ENCODE data around the gene SVIL. TPM values are rescaled to one million over a fixed set of nuclear protein-coding genes. Genes with fewer than 3 reads are reported as not detected.
"Not testable (repeated sequence)": the region's sequence is repeated elsewhere in the genome, so short reads cannot be mapped to it uniquely, and the experiment has no call there.

The SVIL gene
- total RNA-seq, 3 donors from 2014 or later (not counting 1 experiment from before 2014, with no cell fraction given): 24.9 to 57.2 (median 33.5) TPM

- Mint-ChIP-seq H3K9me3 (no peaks in the 10 kb centered on the region), H3K36me3 (no peaks in the 10 kb centered on the region), H3K27me3 (ENCODE audit: low read depth in 2 of 2) (peaks cover 0 to 3% of the 10 kb centered on the region in 2 donors), H3K27ac (peak overlapping the region in 1 of 2 donors; percentile 34), H3K4me3 (no peak overlapping the region), H3K4me1 (peaks cover 22 to 30% of the 10 kb centered on the region in 2 donors)
- intact Hi-C loops (cut with micrococcal nuclease): no loop called here
- H3K36me3 ChIP-seq (ENCODE audit: control insufficient read depth, insufficient read depth, low read length): no peaks in the 10 kb centered on the region
- TF ChIP-seq, protein P1, sequence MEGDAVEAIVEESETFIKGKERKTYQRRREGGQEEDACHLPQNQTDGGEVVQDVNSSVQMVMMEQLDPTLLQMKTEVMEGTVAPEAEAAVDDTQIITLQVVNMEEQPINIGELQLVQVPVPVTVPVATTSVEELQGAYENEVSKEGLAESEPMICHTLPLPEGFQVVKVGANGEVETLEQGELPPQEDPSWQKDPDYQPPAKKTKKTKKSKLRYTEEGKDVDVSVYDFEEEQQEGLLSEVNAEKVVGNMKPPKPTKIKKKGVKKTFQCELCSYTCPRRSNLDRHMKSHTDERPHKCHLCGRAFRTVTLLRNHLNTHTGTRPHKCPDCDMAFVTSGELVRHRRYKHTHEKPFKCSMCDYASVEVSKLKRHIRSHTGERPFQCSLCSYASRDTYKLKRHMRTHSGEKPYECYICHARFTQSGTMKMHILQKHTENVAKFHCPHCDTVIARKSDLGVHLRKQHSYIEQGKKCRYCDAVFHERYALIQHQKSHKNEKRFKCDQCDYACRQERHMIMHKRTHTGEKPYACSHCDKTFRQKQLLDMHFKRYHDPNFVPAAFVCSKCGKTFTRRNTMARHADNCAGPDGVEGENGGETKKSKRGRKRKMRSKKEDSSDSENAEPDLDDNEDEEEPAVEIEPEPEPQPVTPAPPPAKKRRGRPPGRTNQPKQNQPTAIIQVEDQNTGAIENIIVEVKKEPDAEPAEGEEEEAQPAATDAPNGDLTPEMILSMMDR (IDR thresholded peaks at IDR 0.05): no peak
- no peak overlapping the region for H3K4me3 ChIP-seq (ENCODE audit: low read length)
- H3K4me1 ChIP-seq (ENCODE audit: control insufficient read depth, insufficient read depth, low read length): peaks cover 11% of the 10 kb centered on the region
- ATAC-seq (no peak), DNase-seq (no peak)
- H3K9me3 ChIP-seq (ENCODE audit: control insufficient read depth, insufficient read depth, low read length): no peaks in the 10 kb centered on the region
- H3K27ac ChIP-seq (ENCODE audit: low read length): no peak overlapping the region
- WGBS (ENCODE audit: insufficient coverage): 94% methylated on average over 12 of the region's 12 CpGs
- H3K27me3 ChIP-seq (ENCODE audit: control insufficient read depth, insufficient read depth, low read length): no peaks in the 10 kb centered on the region
Observed at GRCh38 chr10:29628912-29629526, 5.8 kb downstream of the SVIL start.

DNA sequence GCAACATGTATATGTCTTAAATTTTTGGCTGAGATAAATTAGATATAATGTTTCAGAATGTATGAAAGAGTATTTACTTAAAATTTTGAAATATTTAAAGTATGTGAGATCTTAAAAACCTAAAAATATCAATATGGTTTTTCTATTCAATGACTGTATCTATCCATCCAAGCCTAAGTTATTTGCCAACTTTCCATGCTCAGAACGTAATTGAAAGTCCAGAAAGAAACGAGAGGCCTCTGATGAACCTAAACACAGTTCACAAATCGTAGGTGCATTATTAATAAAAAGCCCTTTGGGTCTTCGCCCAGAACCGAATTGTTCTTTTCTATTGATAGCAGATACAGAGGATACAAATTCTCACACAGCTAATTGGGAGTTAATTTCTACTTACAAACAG lies 6.5 kb downstream of the SVIL start:
- no peaks in the 10 kb centered on the region for H3K27me3 ChIP-seq (ENCODE audit: control insufficient read depth, insufficient read depth, low read length)
- no peak overlapping the region for H3K27ac ChIP-seq (ENCODE audit: low read length)
- peaks cover 18 to 23% of the 10 kb centered on the region in 2 donors for H3K4me1 Mint-ChIP-seq
- H3K36me3 ChIP-seq (ENCODE audit: control insufficient read depth, insufficient read depth, low read length): no peaks in the 10 kb centered on the region
- no peaks in the 10 kb centered on the region for H3K9me3 ChIP-seq (ENCODE audit: control insufficient read depth, insufficient read depth, low read length)
- peak overlapping the region in 1 of 2 donors; percentile 34 for H3K27ac Mint-ChIP-seq
- H3K36me3 Mint-ChIP-seq: no peaks in the 10 kb centered on the region
- H3K27me3 Mint-ChIP-seq (ENCODE audit: low read depth in 2 of 2): peaks cover 0 to 3% of the 10 kb centered on the region in 2 donors
- TF ChIP-seq, protein P1 (IDR thresholded peaks at IDR 0.05): no peak
- H3K9me3 Mint-ChIP-seq: no peaks in the 10 kb centered on the region
- no peak for DNase-seq
- WGBS (ENCODE audit: insufficient coverage): 93% methylated on average over 5 of the region's 5 CpGs
- H3K4me1 ChIP-seq (ENCODE audit: control insufficient read depth, insufficient read depth, low read length): peaks cover 9% of the 10 kb centered on the region
- no peak overlapping the region for H3K4me3 Mint-ChIP-seq
- no peak for ATAC-seq
- no peak overlapping the region for H3K4me3 ChIP-seq (ENCODE audit: low read length)
- intact Hi-C loops (cut with micrococcal nuclease): no loop called here

GRCh38 chr10:29627201-29628132 lies 7.3 kb downstream of the SVIL start:
- no peak overlapping the region for H3K4me3 ChIP-seq (ENCODE audit: low read length)
- H3K27ac Mint-ChIP-seq: no peak overlapping the region
- H3K27me3 ChIP-seq (ENCODE audit: control insufficient read depth, insufficient read depth, low read length): no peaks in the 10 kb centered on the region
- intact Hi-C loops (cut with micrococcal nuclease): no loop called here
- no peak overlapping the region for H3K27ac ChIP-seq (ENCODE audit: low read length)
- H3K27me3 Mint-ChIP-seq (ENCODE audit: low read depth in 2 of 2): peaks cover 0 to 3% of the 10 kb centered on the region in 2 donors
- no peaks in the 10 kb centered on the region for H3K9me3 Mint-ChIP-seq
- H3K4me1 ChIP-seq (ENCODE audit: control insufficient read depth, insufficient read depth, low read length): peaks cover 1% of the 10 kb centered on the region
- no peak for DNase-seq
- WGBS (ENCODE audit: insufficient coverage): 81% methylated on average over 4 of the region's 7 CpGs
- H3K9me3 ChIP-seq (ENCODE audit: control insufficient read depth, insufficient read depth, low read length): no peaks in the 10 kb centered on the region
- TF ChIP-seq, protein P1 (IDR thresholded peaks at IDR 0.05): no peak
- H3K36me3 ChIP-seq (ENCODE audit: control insufficient read depth, insufficient read depth, low read length): no peaks in the 10 kb centered on the region
- no peak overlapping the region for H3K4me3 Mint-ChIP-seq
- H3K4me1 Mint-ChIP-seq: peaks cover 15 to 17% of the 10 kb centered on the region in 2 donors
- no peak for ATAC-seq
- no peaks in the 10 kb centered on the region for H3K36me3 Mint-ChIP-seq

DNA sequence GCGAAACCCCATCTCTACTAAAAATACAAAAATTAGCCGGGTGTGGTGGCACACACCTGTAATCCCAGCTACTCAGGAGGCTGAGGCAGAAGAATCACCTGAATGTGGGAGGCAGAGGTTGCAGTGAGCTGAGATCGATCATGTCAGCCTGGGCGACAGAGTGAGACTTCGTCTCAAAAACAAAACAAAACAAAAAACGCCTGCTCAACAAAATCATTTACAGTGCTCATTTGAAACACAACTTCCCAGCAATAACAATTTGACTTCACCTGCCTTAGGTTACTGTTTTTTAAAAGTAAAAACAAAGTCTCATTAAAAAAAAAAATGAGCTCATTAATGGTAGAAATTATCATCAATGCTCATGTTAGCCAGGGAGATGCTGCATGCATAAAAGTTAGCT lies 10.4 kb downstream of the SVIL start:
- H3K27me3 ChIP-seq (ENCODE audit: control insufficient read depth, insufficient read depth, low read length); H3K27me3 Mint-ChIP-seq (ENCODE audit: low read depth in 2 of 2); H3K4me3 ChIP-seq (ENCODE audit: low read length); H3K4me3 Mint-ChIP-seq; H3K9me3 Mint-ChIP-seq; H3K9me3 ChIP-seq (ENCODE audit: control insufficient read depth, insufficient read depth, low read length); intact Hi-C loops (cut with micrococcal nuclease); H3K27ac ChIP-seq (ENCODE audit: low read length); DNase-seq; H3K36me3 ChIP-seq (ENCODE audit: control insufficient read depth, insufficient read depth, low read length); H3K4me1 ChIP-seq (ENCODE audit: control insufficient read depth, insufficient read depth, low read length); H3K36me3 Mint-ChIP-seq; ATAC-seq; H3K27ac Mint-ChIP-seq: not testable (repeated sequence)
- peaks cover 19 to 20% of the 10 kb centered on the region in 2 donors for H3K4me1 Mint-ChIP-seq
- WGBS (ENCODE audit: insufficient coverage): 93% methylated on average over 5 of the region's 6 CpGs

All from natural killer cell (primary cell).